ENCODE measurements around the gene DIS3L2. TPM values are rescaled to one million over a fixed set of nuclear protein-coding genes. Genes with fewer than 3 reads are reported as not detected.

The DIS3L2 gene
- total and polyA plus RNA-seq, 2 experiments from 2014 or later = 15.2 to 25.3 TPM

- no peaks in the 10 kb centered on the region for H3K9me3 Mint-ChIP-seq
- ATAC-seq (peak; percentile 96), DNase-seq (ENCODE audit: low spot score) (peak; percentile 82)
- Histone ChIP-seq H2AFZ (no peak overlapping the region), H3K36me3 (ENCODE audit: insufficient read depth) (no peaks in the 10 kb centered on the region), H3K4me1 (ENCODE audit: insufficient read depth) (no peaks in the 10 kb centered on the region), H3K79me2 (replicated peaks; ENCODE audit: insufficient read depth) (no peaks in the 10 kb centered on the region), H3K27me3 (ENCODE audit: insufficient read depth) (no peaks in the 10 kb centered on the region), H3K9me2 (ENCODE audit: insufficient read depth) (no peaks in the 10 kb centered on the region), H3K4me2 (no peak overlapping the region), H3K27ac (ENCODE audit: low read depth) (no peak overlapping the region), H3K4me3 (no peak overlapping the region), H4K20me1 (replicated peaks; ENCODE audit: insufficient read depth) (no peaks in the 10 kb centered on the region), H3F3A (replicated peaks; ENCODE audit: low read depth) (no peaks in the 10 kb centered on the region)
- no peak overlapping the region for H3K27ac Mint-ChIP-seq
- H3K27me3 Mint-ChIP-seq (ENCODE audit: insufficient read depth, low read depth, poor library complexity) = no peaks in the 10 kb centered on the region
- no peaks in the 10 kb centered on the region for H3K36me3 Mint-ChIP-seq (ENCODE audit: low read depth)
- peaks cover 3% of the 10 kb centered on the region; the same call in 1 of the 3 replicates for H3K4me1 Mint-ChIP-seq
- H3K4me3 Mint-ChIP-seq = no peak overlapping the region
- TF ChIP-seq, protein P1, sequence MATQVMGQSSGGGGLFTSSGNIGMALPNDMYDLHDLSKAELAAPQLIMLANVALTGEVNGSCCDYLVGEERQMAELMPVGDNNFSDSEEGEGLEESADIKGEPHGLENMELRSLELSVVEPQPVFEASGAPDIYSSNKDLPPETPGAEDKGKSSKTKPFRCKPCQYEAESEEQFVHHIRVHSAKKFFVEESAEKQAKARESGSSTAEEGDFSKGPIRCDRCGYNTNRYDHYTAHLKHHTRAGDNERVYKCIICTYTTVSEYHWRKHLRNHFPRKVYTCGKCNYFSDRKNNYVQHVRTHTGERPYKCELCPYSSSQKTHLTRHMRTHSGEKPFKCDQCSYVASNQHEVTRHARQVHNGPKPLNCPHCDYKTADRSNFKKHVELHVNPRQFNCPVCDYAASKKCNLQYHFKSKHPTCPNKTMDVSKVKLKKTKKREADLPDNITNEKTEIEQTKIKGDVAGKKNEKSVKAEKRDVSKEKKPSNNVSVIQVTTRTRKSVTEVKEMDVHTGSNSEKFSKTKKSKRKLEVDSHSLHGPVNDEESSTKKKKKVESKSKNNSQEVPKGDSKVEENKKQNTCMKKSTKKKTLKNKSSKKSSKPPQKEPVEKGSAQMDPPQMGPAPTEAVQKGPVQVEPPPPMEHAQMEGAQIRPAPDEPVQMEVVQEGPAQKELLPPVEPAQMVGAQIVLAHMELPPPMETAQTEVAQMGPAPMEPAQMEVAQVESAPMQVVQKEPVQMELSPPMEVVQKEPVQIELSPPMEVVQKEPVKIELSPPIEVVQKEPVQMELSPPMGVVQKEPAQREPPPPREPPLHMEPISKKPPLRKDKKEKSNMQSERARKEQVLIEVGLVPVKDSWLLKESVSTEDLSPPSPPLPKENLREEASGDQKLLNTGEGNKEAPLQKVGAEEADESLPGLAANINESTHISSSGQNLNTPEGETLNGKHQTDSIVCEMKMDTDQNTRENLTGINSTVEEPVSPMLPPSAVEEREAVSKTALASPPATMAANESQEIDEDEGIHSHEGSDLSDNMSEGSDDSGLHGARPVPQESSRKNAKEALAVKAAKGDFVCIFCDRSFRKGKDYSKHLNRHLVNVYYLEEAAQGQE (IDR thresholded peaks at IDR 0.05; ENCODE audit: unreplicated experiment) = no peak
- TF ChIP-seq, protein P2, sequence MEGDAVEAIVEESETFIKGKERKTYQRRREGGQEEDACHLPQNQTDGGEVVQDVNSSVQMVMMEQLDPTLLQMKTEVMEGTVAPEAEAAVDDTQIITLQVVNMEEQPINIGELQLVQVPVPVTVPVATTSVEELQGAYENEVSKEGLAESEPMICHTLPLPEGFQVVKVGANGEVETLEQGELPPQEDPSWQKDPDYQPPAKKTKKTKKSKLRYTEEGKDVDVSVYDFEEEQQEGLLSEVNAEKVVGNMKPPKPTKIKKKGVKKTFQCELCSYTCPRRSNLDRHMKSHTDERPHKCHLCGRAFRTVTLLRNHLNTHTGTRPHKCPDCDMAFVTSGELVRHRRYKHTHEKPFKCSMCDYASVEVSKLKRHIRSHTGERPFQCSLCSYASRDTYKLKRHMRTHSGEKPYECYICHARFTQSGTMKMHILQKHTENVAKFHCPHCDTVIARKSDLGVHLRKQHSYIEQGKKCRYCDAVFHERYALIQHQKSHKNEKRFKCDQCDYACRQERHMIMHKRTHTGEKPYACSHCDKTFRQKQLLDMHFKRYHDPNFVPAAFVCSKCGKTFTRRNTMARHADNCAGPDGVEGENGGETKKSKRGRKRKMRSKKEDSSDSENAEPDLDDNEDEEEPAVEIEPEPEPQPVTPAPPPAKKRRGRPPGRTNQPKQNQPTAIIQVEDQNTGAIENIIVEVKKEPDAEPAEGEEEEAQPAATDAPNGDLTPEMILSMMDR (conservative IDR thresholded peaks at IDR 0.05; ENCODE audit: low read depth in 2 of 2) = peak; percentile 86 to 95
- TF ChIP-seq, protein P3, sequence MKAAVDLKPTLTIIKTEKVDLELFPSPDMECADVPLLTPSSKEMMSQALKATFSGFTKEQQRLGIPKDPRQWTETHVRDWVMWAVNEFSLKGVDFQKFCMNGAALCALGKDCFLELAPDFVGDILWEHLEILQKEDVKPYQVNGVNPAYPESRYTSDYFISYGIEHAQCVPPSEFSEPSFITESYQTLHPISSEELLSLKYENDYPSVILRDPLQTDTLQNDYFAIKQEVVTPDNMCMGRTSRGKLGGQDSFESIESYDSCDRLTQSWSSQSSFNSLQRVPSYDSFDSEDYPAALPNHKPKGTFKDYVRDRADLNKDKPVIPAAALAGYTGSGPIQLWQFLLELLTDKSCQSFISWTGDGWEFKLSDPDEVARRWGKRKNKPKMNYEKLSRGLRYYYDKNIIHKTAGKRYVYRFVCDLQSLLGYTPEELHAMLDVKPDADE (IDR thresholded peaks at IDR 0.05) = no peak
- TF ChIP-seq STAT1 (IDR thresholded peaks at IDR 0.05; ENCODE audit: unreplicated experiment) = no peak
- TF ChIP-seq, protein P4, sequence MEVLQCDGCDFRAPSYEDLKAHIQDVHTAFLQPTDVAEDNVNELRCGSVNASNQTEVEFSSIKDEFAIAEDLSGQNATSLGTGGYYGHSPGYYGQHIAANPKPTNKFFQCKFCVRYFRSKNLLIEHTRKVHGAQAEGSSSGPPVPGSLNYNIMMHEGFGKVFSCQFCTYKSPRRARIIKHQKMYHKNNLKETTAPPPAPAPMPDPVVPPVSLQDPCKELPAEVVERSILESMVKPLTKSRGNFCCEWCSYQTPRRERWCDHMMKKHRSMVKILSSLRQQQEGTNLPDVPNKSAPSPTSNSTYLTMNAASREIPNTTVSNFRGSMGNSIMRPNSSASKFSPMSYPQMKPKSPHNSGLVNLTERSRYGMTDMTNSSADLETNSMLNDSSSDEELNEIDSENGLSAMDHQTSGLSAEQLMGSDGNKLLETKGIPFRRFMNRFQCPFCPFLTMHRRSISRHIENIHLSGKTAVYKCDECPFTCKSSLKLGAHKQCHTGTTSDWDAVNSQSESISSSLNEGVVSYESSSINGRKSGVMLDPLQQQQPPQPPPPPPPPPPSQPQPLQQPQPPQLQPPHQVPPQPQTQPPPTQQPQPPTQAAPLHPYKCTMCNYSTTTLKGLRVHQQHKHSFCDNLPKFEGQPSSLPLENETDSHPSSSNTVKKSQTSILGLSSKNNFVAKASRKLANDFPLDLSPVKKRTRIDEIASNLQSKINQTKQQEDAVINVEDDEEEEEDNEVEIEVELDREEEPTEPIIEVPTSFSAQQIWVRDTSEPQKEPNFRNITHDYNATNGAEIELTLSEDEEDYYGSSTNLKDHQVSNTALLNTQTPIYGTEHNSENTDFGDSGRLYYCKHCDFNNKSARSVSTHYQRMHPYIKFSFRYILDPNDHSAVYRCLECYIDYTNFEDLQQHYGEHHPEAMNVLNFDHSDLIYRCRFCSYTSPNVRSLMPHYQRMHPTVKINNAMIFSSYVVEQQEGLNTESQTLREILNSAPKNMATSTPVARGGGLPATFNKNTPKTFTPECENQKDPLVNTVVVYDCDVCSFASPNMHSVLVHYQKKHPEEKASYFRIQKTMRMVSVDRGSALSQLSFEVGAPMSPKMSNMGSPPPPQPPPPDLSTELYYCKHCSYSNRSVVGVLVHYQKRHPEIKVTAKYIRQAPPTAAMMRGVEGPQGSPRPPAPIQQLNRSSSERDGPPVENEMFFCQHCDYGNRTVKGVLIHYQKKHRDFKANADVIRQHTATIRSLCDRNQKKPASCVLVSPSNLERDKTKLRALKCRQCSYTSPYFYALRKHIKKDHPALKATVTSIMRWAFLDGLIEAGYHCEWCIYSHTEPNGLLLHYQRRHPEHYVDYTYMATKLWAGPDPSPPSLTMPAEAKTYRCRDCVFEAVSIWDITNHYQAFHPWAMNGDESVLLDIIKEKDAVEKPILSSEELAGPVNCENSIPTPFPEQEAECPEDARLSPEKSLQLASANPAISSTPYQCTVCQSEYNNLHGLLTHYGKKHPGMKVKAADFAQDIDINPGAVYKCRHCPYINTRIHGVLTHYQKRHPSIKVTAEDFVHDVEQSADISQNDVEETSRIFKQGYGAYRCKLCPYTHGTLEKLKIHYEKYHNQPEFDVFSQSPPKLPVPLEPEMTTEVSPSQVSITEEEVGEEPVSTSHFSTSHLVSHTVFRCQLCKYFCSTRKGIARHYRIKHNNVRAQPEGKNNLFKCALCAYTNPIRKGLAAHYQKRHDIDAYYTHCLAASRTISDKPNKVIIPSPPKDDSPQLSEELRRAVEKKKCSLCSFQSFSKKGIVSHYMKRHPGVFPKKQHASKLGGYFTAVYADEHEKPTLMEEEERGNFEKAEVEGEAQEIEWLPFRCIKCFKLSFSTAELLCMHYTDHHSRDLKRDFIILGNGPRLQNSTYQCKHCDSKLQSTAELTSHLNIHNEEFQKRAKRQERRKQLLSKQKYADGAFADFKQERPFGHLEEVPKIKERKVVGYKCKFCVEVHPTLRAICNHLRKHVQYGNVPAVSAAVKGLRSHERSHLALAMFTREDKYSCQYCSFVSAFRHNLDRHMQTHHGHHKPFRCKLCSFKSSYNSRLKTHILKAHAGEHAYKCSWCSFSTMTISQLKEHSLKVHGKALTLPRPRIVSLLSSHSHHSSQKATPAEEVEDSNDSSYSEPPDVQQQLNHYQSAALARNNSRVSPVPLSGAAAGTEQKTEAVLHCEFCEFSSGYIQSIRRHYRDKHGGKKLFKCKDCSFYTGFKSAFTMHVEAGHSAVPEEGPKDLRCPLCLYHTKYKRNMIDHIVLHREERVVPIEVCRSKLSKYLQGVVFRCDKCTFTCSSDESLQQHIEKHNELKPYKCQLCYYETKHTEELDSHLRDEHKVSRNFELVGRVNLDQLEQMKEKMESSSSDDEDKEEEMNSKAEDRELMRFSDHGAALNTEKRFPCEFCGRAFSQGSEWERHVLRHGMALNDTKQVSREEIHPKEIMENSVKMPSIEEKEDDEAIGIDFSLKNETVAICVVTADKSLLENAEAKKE (CRISPR knock-in tag; IDR thresholded peaks at IDR 0.05) = no peak
Observed at GRCh38 chr2:232142049-232142448, 180.5 kb downstream of the DIS3L2 start.
